ENCODE results near the gene VPS37D.
"Not testable (repeated sequence)": the region's sequence is repeated elsewhere in the genome, so short reads cannot be mapped to it uniquely, and the experiment has no call there.

The VPS37D gene

GRCh38 chr7:73645643-73646174, 21.9 kb upstream of the VPS37D start:
- DNase-seq (ENCODE audit: low read depth in 3 of 3, low spot score in 1 of 3), result no peak

GRCh38 chr7:73646785-73647724, 20.6 kb upstream of the VPS37D start:
- DNase-seq (ENCODE audit: low read depth in 3 of 3, low spot score in 1 of 3), result no peak

GRCh38 chr7:73647725-73648592, 19.7 kb upstream of the VPS37D start:
- no peak for DNase-seq (ENCODE audit: low read depth in 3 of 3, low spot score in 1 of 3)

- DNase-seq (ENCODE audit: low read depth in 3 of 3, low spot score in 1 of 3), result no peak
These were observed 18.9 kb upstream of the VPS37D start for GRCh38 chr7:73648593-73649332.

- no peak for DNase-seq (ENCODE audit: low read depth in 3 of 3, low spot score in 1 of 3)
These were observed 18.1 kb upstream of the VPS37D start for GRCh38 chr7:73649576-73649975.

GRCh38 chr7:73650524-73650923, 17.1 kb upstream of the VPS37D start:
- no peak for DNase-seq (ENCODE audit: low read depth in 3 of 3, low spot score in 1 of 3)

- DNase-seq (ENCODE audit: low read depth in 3 of 3, low spot score in 1 of 3), result no peak
These were observed 15.1 kb upstream of the VPS37D start for GRCh38 chr7:73652541-73652949.

GRCh38 chr7:73655309-73655708, 12.3 kb upstream of the VPS37D start:
- not testable (repeated sequence) for DNase-seq (ENCODE audit: low read depth in 3 of 3, low spot score in 1 of 3)

- DNase-seq (ENCODE audit: low read depth in 3 of 3, low spot score in 1 of 3), result no peak
These were observed 7.6 kb upstream of the VPS37D start for GRCh38 chr7:73659983-73660382.

- not testable (repeated sequence) for DNase-seq (ENCODE audit: low read depth in 3 of 3, low spot score in 1 of 3)
These were observed 7.0 kb upstream of the VPS37D start for GRCh38 chr7:73660594-73660993.

- DNase-seq (ENCODE audit: low read depth in 3 of 3, low spot score in 1 of 3), result no peak
These were observed 4.6 kb upstream of the VPS37D start for GRCh38 chr7:73663033-73663432.

GRCh38 chr7:73668103-73668885, 663 bp downstream of the VPS37D start:
- DNase-seq (ENCODE audit: low read depth in 3 of 3, low spot score in 1 of 3), result no peak

- no peak for DNase-seq (ENCODE audit: low read depth in 3 of 3, low spot score in 1 of 3)
These were observed 1.2 kb downstream of the VPS37D start for GRCh38 chr7:73668886-73669230.

GRCh38 chr7:73669288-73669701, 1.7 kb downstream of the VPS37D start:
- no peak for DNase-seq (ENCODE audit: low read depth in 3 of 3, low spot score in 1 of 3)

- DNase-seq (ENCODE audit: low read depth in 3 of 3, low spot score in 1 of 3), result no peak
These were observed 2.3 kb downstream of the VPS37D start for GRCh38 chr7:73669858-73670385.

GRCh38 chr7:73671322-73671661, 3.7 kb downstream of the VPS37D start:
- no peak for DNase-seq (ENCODE audit: low read depth in 3 of 3, low spot score in 1 of 3)

GRCh38 chr7:73671857-73672445, 4.3 kb downstream of the VPS37D start:
- DNase-seq (ENCODE audit: low read depth in 3 of 3, low spot score in 1 of 3), result no peak

GRCh38 chr7:73674468-73675124, 7.0 kb downstream of the VPS37D start:
- no peak for DNase-seq (ENCODE audit: low read depth in 3 of 3, low spot score in 1 of 3)

GRCh38 chr7:73676062-73676461, 8.4 kb downstream of the VPS37D start:
- not testable (repeated sequence) for DNase-seq (ENCODE audit: low read depth in 3 of 3, low spot score in 1 of 3)
